ENCODE measurements around the gene RASSF1.

RASSF1 gene

DNA sequence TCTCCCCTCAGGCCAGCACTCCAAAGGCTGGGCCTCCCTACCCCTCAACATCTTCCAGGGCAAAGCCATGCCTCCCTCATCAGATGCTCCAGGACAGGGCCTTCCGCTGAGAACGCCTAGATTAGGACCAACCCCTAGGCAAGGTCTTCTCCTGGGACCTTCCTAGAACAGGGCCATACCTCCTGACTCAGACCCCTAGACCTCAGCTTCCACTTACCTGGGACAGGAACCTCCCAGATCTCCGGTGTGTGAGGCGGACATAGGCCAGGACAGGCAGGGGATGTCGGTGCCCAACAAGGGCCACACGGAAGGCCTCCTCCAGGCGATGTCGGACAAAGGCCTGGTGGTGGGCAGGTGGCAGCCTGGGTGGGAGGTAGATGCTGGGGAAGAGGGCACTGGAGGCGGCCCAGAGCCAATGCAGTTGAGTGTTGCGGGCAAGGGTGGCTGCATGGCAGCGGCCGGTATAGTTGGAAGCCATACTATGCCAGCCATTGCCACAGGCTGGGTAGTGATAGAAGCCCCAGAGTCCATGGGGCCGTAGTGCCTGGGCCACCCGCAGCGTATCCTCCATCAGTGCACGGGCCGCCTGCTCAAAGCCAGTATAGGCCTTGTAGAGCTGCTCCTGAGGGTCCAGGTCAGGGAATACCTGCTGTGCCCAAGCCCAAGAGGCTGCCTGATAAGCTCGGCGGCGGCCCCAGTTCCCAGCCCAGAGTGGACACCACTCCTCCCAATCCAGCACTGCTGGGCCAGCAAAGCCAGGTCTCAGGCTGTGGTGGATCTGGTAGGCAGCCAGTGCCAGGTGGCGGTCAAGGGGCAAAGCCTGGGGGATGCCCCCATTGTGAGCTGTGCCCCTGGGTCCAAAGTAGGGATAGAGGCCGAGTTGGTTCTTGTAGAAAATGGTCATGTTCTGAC lies 45.9 kb downstream of the RASSF1 start:
- TF ChIP-seq, protein P1, sequence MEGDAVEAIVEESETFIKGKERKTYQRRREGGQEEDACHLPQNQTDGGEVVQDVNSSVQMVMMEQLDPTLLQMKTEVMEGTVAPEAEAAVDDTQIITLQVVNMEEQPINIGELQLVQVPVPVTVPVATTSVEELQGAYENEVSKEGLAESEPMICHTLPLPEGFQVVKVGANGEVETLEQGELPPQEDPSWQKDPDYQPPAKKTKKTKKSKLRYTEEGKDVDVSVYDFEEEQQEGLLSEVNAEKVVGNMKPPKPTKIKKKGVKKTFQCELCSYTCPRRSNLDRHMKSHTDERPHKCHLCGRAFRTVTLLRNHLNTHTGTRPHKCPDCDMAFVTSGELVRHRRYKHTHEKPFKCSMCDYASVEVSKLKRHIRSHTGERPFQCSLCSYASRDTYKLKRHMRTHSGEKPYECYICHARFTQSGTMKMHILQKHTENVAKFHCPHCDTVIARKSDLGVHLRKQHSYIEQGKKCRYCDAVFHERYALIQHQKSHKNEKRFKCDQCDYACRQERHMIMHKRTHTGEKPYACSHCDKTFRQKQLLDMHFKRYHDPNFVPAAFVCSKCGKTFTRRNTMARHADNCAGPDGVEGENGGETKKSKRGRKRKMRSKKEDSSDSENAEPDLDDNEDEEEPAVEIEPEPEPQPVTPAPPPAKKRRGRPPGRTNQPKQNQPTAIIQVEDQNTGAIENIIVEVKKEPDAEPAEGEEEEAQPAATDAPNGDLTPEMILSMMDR (IDR thresholded peaks at IDR 0.05; ENCODE audit: low read depth, low read length), result no peak
- no peak overlapping the region for H3K4me3 ChIP-seq (ENCODE audit: low read depth, low read length)

DNA sequence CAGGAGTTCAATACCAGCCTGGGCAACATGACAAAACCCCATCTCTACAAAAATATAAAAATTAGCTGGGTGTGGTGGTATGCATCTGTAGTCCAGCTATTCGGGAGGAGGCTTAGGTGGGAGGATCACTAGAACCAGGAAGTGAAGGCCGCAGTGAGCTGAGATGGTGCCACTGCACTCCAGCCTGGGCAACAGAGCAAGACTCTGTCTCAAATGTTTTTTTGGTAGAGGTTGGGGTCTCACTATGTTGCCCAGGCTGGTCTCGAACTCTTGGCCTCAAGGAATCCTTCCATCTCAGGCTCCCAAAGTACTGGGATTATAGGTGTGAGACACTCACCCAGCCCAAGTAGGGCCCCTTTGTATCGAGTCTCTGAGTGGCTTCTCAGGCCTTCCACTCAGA lies 46.5 kb downstream of the RASSF1 start:
- H3K4me3 ChIP-seq (ENCODE audit: low read depth, low read length), result no peak overlapping the region
- TF ChIP-seq, protein P1 (IDR thresholded peaks at IDR 0.05; ENCODE audit: low read depth, low read length), result no peak

DNA sequence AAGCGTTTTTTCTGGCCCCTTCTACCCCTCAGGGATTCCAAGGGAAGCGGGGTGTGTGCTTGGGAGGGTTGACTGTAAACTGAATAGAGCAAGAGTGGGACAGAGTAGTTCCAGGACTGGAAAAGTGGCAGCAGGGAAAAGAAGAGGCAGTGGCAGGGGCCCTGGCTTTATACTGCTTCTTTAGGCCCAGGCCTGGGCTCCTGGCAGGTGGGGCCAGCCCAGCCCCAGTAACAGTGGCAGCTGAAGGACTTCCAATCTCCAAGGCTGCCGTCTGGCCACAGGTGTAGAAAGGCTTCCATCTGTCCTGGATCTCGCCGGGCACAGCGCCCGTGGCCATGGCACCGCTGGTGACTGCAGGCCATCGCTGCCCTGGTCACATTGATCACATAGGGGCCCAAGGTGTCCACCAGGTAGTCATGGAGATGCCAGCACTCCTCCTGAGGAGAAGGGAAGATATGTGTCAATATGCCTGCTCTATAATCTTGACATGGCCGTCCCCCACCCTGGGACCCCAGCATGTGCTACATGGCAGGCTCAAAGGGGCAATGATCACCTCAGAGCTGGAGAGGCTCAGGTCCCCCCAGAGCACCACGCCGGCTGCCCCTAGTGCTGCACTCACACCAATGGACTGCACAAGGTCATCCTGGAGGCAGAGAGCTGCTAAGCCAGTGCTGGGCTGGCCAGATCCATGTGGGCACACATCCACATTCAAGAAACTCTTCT lies 47.4 kb downstream of the RASSF1 start:
- TF ChIP-seq, protein P1 (IDR thresholded peaks at IDR 0.05; ENCODE audit: low read depth, low read length), result no peak
- H3K4me3 ChIP-seq (ENCODE audit: low read depth, low read length), result no peak overlapping the region

DNA sequence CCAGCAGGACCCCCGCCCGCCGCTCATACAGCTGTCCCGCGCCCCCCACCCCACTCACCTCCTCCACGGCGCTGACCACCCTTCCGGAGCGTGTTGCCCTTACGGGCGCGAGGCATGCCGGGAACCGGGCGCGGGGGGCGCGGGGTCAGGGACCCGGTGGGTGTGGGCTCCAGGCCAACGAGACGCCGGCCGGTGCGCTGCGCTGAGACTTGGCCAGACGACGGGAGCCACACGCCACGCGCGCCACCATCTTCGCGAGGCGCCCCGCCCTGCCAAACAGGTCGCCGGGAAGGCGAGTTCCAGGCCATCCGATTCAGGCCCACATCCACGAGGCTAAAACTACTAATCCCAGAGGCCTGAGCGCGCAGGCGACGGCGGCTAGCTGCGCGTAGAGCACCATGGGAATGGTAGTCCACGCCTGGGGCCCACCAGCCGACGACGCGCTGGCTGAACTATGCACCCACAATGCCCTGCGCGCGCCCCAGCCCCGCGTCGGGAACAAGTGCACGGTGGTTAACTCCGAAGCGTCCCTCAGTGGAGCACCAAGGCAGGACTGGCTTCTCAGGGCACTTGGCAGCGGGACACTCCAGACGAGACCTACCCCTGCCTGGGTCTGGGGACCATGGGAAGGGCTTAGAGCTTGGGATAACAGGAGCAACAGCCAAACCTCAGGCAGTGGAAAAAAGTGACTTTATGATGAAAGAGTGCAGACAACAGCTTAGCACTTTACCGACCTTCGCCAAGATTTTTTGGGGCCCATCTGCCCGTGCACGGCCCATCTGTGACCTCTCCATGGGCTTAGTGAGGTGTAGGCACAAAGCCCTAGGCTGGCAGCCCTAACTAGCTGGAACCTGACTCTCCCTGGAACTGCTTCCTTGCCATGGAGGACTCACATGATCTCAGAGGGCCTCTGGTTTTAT lies 48.2 kb downstream of the RASSF1 start, which contains the start of gene IFRD2:
Gene IFRD2, minus strand, starts transcription at position 271 of the 920 bp plus-strand sequence. Its CDS starts 155 bp downstream, at position 116.
- TF ChIP-seq, protein P1 (IDR thresholded peaks at IDR 0.05; ENCODE audit: low read depth, low read length), result no peak
- peak within 1 kb of the TSS; percentile 90 for H3K4me3 ChIP-seq (ENCODE audit: low read depth, low read length)

DNA sequence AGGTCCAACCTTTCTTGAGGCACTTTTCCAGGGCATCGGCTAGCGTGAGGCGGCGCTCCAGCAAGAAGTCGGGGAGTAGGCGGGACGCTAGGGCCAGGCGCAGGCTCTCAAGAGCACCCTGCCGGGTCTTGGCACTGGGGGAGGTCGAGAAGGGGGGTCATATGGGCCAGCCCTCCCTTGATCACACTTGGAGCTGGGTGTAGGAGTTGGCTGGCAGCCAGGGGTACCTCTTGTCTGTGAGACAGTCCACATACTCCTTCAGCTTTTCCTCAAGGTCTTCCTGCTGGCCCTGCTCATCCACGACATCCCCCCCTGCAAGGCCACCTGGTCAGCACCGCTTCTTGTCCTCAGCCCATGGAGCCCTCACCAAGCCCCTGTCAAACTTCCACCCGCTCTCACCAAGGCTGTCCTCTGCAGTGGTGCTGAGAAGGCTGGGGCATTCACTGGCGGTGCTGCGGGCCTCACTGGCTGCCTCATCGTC lies 50.4 kb downstream of the RASSF1 start:
- no peak overlapping the region for H3K4me3 ChIP-seq (ENCODE audit: low read depth, low read length)
- TF ChIP-seq, protein P1 (IDR thresholded peaks at IDR 0.05; ENCODE audit: low read depth, low read length), result no peak

DNA sequence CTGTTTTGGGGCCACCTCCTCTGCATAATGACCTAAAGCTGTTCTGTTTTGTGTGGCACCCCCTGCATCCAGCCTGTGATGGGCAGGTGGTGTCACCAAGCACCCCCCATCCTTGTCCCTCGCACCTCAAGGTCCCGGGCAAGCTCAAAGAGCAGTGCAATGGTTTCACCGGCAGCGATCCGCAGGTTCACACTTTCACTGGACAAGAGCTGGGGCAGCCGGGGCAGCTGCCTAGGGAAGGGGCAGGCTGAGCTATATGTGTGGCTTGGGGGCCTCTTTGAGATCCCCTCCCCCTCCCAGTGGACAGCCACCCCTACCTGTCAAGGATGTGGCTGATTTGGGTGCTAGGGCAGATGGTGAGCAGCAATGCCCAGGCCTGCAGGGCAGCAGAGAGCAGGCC lies 51.5 kb downstream of the RASSF1 start:
- no peak overlapping the region for H3K4me3 ChIP-seq (ENCODE audit: low read depth, low read length)

More for the DNA sequence above, 51.5 kb downstream of the RASSF1 start:
- TF ChIP-seq, protein P1 (IDR thresholded peaks at IDR 0.05; ENCODE audit: low read depth, low read length), result no peak

Data from WI38 (cell line).